Inflammatory macrophage treated with lipopolysaccharide for 1 hour (primary cell): ENCODE results near the gene G0S2.

ENCODE experiments used
- DNase-seq, 2 donors: peaks; one replicate each; pipeline ENCODE4 v3.0.0-alpha.2; 2020 to 2022

The G0S2 gene

DNA sequence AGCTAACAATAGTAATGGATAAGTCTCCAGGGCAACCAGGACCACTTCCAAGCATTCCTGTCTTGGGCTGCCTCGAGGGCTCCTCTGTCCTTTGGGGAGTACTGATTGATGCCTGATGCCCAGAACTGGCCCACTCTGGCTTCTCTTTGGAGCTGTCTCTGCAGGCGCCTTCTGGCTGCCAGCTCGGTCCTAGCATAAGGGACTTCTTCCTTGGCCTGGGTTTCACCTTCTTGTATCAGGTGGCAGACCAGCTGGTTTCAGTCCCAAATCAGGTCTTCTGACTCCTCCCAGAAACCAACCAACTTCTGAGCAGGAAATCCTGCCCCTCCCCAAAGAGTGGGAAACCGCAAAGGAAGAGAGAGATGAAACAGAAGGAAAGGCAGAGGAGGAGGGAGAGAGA, 10.6 kb downstream of the G0S2 start:
- DNase-seq: no peak

GRCh38 chr1:209686322-209686721, 11.1 kb downstream of the G0S2 start:
- DNase-seq: no peak

GRCh38 chr1:209688746-209689234, 13.6 kb downstream of the G0S2 start:
- DNase-seq: no peak

GRCh38 chr1:209689477-209689876, 14.3 kb downstream of the G0S2 start:
- no peak for DNase-seq

GRCh38 chr1:209691237-209691636, 16.0 kb downstream of the G0S2 start:
- DNase-seq: peak in 1 of 2 donors; percentile 60

GRCh38 chr1:209692296-209692695, 17.1 kb downstream of the G0S2 start:
- DNase-seq: no peak

- DNase-seq: peak; percentile 75 to 95
Measured at GRCh38 chr1:209692745-209693504, 17.7 kb downstream of the G0S2 start.

GRCh38 chr1:209696673-209697072, 21.5 kb downstream of the G0S2 start:
- DNase-seq: no peak

- no peak for DNase-seq
Measured at GRCh38 chr1:209697126-209697525, 21.9 kb downstream of the G0S2 start.

GRCh38 chr1:209700686-209701085, 25.5 kb downstream of the G0S2 start:
- DNase-seq: peak in 1 of 2 donors; percentile 60

DNA sequence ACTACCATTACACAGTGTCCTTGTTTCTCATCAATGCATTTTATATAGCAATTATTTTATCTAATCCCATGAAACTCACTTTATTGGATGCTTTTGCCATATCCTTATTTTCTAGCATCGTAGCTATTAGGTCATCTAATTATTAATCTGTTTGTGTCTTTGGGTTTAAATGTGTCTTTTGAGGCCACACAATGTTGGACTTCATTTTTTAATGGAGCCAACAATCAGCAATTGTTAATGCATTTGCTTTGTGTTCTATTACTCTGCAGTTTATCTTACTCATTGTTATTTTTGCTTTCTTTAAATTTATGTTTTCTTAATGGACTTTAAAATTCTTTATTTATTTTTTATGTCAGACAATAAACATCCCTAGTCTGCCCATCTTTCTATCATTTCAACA, 27.6 kb downstream of the G0S2 start:
- DNase-seq: no peak

DNA sequence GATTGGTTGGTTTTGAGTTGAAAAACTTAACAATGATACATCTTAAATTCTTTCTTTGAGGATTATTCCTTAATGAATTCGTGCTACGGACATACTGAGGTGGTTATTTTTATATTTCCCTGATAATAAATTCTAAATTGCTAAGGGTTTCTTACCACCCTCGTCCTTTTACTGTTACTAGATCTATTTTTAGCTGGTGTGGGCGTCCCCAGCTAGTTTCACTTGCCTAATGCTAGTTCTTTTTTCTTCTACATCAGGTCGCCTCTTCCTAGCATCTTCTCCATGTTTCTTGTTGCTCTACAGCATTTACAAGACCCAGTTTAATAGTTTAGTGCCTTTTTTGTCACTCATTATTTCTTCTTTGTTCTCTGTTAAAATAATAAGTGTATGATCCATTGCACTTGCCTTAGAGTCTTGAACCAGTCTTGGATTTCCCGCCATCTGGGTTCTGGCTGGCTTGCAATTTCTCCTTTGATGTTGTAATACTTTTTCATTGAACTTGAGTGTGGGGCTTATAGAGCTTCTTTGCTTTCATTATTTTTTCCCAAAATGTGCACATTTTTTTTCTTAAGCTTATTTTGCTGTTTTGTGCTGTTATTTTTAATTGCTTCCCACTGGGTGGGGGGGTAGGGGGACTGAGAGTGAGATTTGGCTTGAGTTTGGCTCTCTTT, 28.8 kb downstream of the G0S2 start:
- peak; percentile 63 to 66 for DNase-seq

- DNase-seq: peak; percentile 75 to 95
Measured at GRCh38 chr1:209704584-209704983, 29.4 kb downstream of the G0S2 start, which contains the start of gene HSD11B1. Gene HSD11B1, plus strand, starts transcription at chr1:209704846. Its CDS starts 97 bp downstream, at chr1:209704943.

- peak; percentile 58 to 80 for DNase-seq
Measured at GRCh38 chr1:209705033-209705598, 29.9 kb downstream of the G0S2 start.

DNA sequence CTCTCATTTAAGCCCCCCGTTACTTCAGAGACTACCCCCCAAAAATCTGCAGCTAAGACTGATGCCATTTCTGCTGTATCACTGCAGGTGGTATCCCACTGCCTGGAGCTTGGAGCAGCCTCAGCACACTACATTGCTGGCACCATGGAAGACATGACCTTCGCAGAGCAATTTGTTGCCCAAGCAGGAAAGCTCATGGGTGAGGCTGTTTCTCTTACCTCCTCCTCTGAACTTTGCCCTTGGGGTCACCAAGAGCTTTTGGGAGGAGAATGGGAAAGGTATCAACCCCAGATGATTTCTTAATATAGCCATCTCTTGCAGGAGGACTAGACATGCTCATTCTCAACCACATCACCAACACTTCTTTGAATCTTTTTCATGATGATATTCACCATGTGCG, 31.4 kb downstream of the G0S2 start:
- no peak for DNase-seq

DNA sequence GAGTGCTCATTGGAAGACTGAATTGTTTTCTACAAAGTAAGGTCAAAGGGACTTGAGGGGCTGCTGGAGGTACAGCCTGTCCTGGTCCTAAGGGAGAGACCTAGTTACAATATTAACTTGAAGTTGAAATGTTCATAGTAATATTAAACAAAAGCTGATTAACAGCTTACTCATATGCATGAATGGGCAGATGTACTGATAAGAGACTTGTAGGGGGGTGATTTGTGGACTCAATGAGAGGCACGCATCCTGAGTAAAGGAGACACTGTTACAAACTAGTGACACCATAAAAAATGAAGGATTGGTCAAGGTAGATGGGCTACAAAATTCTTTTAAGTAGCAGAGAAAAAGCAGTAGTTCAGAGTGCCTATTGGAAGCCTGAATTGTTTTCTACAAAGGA, 32.1 kb downstream of the G0S2 start:
- no peak for DNase-seq

- DNase-seq: no peak
Measured at GRCh38 chr1:209708297-209708696, 33.1 kb downstream of the G0S2 start.

DNA sequence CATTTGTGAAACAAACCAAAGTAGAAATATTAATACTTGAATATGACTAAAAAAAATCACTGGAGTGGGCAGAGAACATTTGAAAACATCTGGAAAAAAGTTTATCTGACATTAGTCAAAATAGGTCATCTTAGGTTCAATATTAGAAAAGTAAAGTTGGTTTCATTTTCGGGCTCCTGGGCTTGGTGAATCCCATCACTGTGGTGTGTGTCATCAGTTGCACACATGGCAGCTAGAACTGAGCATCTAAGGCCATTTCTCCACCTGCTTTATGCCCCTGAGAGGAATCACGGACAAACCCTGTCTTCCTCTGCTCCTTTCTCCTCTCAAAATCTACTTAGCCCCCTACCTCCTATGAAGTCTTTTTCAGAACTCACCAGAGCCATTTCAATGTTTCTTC, 34.9 kb downstream of the G0S2 start:
- no peak for DNase-seq

GRCh38 chr1:209710847-209711246, 35.6 kb downstream of the G0S2 start:
- DNase-seq: no peak

- DNase-seq: no peak
Measured at GRCh38 chr1:209714338-209714737, 39.1 kb downstream of the G0S2 start.

DNA sequence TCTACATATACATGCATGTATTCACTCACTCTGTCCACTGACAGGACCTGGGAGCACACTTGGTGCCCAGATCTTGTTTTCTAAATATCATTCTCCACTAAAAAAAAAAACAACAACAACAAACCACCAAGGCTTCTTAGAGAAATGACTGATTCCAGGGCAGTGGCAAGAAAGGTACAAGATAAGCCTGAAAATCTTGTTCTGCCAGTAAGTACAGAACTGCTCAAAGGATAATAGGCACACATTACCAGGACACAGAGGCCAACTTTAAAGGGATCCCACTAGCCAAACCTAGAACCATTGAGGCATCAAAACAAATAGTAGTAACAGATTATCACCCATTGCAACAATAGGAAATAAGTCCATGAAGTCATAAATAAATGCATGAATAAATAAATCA, 40.1 kb downstream of the G0S2 start:
- no peak for DNase-seq

DNA sequence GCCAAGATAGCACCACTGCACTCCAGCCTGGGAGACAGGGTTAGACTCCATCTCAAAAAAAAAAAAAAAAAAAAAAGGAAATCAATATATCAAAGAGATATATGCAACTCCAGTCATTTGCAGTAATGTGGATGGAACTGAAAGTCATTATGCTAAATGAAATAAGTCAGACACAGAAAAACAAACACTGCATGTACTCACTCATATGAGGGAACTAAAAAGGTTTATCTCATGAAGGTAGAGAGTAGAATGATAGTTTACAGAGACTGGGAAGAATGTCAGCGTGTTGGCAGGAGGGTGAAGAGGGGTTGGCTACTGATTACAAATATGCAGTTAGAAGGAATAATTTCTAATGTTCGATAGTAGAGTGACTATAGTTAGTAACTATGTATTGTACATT, 42.6 kb downstream of the G0S2 start:
- DNase-seq: no peak

GRCh38 chr1:209720326-209720725, 45.1 kb downstream of the G0S2 start:
- no peak for DNase-seq

DNA sequence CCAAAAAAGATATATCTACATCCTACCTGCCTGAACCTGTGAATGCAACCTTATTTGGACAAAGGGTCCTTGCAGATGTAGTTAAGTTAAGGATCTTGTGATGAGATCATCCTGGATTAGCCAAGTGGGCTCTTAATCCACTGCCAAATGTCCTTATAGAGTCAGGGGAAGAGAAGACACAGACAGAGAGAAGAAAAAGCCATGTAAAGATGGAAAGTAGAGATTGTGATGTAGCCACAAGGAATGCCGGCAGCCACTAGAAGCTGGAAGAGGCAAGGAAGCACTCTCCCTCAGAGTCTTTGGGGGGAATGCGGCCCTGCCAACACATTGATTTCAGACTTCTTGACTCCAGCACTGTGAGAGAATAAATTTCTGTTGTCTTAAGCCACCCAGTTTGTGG, 45.6 kb downstream of the G0S2 start:
- no peak for DNase-seq
